Activated naive CD8-positive, alpha-beta T cell treated with anti-CD3 and anti-CD28 coated beads for 36 hours (primary cell): ENCODE results near the gene NPHP3. TPM values are rescaled to one million over a fixed set of nuclear protein-coding genes. Genes with fewer than 3 reads are reported as not detected.

Experiments used
- DNase-seq: peaks from one replicate; pipeline ENCODE4 v3.0.0; 2021
- H3K27ac Mint-ChIP-seq: one replicate; pipeline ENCODE4 v1.8.0; 2022; ENCODE audit warnings: mild to moderate bottlenecking, moderate library complexity, mixed read lengths
- H3K27me3 Mint-ChIP-seq: one replicate; pipeline ENCODE4 v1.8.0; 2022; ENCODE audit warnings: mild to moderate bottlenecking, mixed read lengths
- H3K36me3 Mint-ChIP-seq: one replicate; pipeline ENCODE4 v1.8.0; 2021; ENCODE audit warnings: mild to moderate bottlenecking, mixed read lengths
- H3K4me1 Mint-ChIP-seq: one replicate; pipeline ENCODE4 v1.8.0; 2021; ENCODE audit warnings: mixed read lengths
- H3K4me3 Mint-ChIP-seq: one replicate; pipeline ENCODE4 v1.8.0; 2022; ENCODE audit warnings: mild to moderate bottlenecking, moderate library complexity, mixed read lengths
- H3K9me3 Mint-ChIP-seq: one replicate; pipeline ENCODE4 v1.8.0; 2022; ENCODE audit warnings: mixed read lengths
- total RNA-seq, 2 experiments: library from RNA; stranded (reverse); gene quantifications; one replicate each; pipeline ENCODE4 v1.2.3, GENCODE V29; 2021

NPHP3 gene
- total RNA-seq, 2 experiments from 2014 or later = 7.3 to 8.4 TPM

DNA sequence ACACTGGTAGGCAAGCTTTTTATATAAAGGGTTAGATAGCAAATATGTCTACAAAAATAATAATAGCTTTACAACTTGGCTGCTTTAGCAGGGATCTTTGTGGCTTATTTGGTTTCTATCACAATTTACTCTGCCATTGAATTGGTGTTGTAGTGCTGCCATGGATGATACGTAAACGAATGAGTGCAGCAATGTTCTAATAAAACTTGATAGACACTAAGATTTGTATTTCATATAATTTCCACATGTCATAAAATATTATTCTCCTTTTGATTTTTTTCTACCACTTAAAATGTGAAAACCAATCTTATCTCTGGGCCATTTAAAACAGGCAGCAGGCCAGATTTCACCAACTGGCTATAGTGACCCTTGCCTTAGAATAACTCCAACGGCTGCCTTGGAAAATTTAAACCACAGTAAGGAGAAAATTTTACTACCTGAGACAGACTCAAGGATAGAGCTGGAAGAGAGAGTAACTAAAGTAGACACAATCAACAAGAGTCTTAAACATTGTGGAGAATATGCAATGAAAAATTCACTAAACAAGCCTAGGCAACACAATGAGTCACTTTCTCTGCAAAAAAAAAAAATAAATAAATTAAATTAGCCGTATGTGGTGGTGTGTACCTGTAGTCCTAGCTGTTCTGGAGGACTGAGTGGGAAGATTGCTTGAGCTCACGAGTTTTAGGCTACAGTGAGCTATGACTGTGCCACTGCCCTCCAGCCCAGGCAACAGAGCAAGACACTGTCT lies 8.1 kb downstream of the NPHP3 start:
- Mint-ChIP-seq H3K27me3 (no peaks in the 10 kb centered on the region), H3K9me3 (no peaks in the 10 kb centered on the region), H3K4me1 (peaks cover 25% of the 10 kb centered on the region), H3K27ac (no peak overlapping the region), H3K4me3 (no peak overlapping the region), H3K36me3 (peaks cover 18% of the 10 kb centered on the region)
- DNase-seq = no peak

DNA sequence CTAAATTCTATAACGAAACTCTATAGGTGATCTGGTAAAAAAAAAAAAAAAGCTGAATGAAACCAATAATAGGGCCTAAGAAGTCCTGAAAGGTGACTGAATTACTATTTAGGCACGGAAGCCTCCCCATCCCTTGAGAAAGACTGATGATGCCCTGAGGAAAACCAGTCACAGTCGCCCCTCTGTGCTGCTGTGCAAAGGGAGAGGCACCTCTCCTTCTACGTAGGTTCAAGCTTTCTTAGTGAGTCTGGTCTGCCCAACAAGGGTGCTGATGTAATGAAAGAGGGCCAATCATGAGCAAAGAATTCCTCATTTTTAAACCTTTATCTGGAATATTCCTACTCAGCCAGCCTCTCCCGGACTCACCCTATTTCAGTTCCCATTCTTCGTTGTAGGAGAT lies 11.9 kb downstream of the NPHP3 start:
- H3K4me3 Mint-ChIP-seq = no peak overlapping the region
- no peaks in the 10 kb centered on the region for H3K9me3 Mint-ChIP-seq
- peaks cover 3% of the 10 kb centered on the region for H3K4me1 Mint-ChIP-seq
- peaks cover 17% of the 10 kb centered on the region for H3K36me3 Mint-ChIP-seq
- no peaks in the 10 kb centered on the region for H3K27me3 Mint-ChIP-seq
- no peak for DNase-seq
- H3K27ac Mint-ChIP-seq = no peak overlapping the region

DNA sequence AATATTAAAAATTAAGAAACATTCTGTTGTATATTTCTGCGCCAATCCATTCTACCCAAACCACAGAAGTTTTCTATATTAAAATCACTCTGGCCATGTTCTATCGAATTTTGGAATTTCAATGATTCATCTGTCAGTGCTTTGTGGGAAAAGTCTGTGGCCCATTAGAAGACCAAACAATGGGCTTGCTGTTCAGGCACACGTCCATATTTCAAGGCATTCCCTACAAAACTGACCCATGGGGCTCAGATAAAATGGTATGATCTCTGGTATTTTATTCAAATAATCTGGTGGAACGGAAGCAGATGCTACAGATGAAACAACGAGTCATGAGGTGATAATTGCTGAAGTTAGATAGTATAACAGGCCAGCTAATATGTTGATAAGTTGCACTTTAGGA lies 12.4 kb downstream of the NPHP3 start:
- Mint-ChIP-seq H3K4me3 (no peak overlapping the region), H3K27me3 (no peaks in the 10 kb centered on the region), H3K4me1 (peaks cover 4% of the 10 kb centered on the region), H3K9me3 (no peaks in the 10 kb centered on the region), H3K36me3 (peaks cover 17% of the 10 kb centered on the region), H3K27ac (no peak overlapping the region)
- DNase-seq = no peak

DNA sequence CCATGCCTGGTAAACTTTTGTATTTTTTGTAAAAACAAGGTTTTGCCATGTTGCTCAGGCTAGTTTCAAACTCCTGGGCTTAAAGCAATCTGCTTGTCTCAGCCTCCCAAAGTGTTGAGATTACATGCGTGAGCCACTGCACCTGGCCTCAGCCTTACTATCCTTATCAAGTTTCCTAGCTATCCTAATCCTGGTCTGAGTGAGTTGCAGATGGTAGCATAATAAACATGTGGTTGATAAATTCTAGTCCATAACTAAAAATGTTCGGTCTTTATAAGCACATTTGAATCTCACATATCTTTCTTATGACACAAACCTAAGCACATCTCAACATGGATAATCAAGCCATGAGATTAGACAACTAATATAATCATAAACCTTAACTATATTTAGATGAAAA lies 18.5 kb downstream of the NPHP3 start:
- Mint-ChIP-seq H3K36me3 (peaks cover 19% of the 10 kb centered on the region), H3K27ac (no peak overlapping the region), H3K4me1 (peaks cover 5% of the 10 kb centered on the region), H3K27me3 (no peaks in the 10 kb centered on the region), H3K4me3 (no peak overlapping the region), H3K9me3 (no peaks in the 10 kb centered on the region)
- DNase-seq = no peak

DNA sequence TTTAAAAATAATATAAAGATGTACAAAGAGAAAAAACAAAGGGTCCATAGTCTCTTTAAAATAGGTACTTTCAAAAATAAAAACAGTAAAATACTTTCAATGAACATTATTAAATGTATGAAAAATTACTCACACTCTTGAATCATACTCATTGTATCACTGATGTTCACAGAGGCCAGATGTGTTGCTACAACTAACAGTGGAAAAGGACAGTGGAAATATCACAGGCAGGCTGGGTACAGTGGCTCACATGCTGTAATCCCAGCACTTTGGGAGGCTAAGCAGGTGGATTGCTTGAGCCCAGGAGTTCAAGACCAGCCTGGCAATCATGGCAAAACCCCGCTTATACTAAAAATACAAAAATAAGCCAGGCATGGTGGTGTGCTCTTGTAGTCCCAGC lies 26.8 kb downstream of the NPHP3 start:
- H3K4me3 Mint-ChIP-seq = no peak overlapping the region
- H3K27ac Mint-ChIP-seq = no peak overlapping the region
- H3K9me3 Mint-ChIP-seq = no peaks in the 10 kb centered on the region
- H3K36me3 Mint-ChIP-seq = peaks cover 8% of the 10 kb centered on the region
- H3K4me1 Mint-ChIP-seq = peaks cover 6% of the 10 kb centered on the region
- DNase-seq = no peak
- no peaks in the 10 kb centered on the region for H3K27me3 Mint-ChIP-seq

DNA sequence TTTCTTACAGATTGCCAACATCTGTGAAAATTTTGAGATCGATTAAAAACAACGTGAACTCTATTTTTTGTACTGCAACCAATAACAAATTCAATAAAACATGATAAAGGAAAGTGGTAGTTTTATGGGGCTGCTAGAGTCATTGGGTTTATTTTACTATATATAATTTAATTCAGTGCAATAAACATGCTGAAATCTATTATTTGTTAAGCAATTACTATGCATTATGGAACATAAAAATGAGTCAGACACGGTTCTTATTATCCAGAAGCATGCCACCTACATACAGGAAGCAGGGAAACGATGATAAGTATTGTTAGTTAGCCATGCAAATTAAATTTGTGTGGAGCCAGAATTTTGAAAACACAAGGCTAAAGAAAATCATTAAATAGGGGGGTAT lies 27.2 kb downstream of the NPHP3 start:
- Mint-ChIP-seq H3K4me1 (peaks cover 6% of the 10 kb centered on the region), H3K27me3 (no peaks in the 10 kb centered on the region), H3K4me3 (no peak overlapping the region), H3K27ac (no peak overlapping the region), H3K36me3 (peaks cover 8% of the 10 kb centered on the region), H3K9me3 (no peaks in the 10 kb centered on the region)
- no peak for DNase-seq

DNA sequence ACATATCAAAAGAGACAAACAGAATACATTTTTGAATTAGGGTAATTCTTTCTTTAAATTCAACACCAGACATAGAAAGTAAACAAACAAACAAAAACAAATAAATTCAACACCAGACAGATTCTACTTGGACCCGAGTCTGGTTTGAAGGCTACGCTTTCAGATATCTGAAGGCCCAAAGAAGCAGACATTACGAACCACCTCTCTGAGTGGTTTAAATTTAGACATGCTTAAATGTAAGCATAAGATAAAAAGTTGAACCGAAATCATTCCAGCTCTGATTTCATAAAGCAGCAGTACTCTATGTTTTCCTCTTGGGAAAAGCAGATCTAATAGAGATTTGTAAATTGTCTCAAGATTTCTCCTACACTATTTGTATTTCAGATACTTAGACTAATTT lies 32.2 kb downstream of the NPHP3 start:
- DNase-seq = no peak
- Mint-ChIP-seq H3K9me3 (no peaks in the 10 kb centered on the region), H3K4me1 (peaks cover 2% of the 10 kb centered on the region)

DNA sequence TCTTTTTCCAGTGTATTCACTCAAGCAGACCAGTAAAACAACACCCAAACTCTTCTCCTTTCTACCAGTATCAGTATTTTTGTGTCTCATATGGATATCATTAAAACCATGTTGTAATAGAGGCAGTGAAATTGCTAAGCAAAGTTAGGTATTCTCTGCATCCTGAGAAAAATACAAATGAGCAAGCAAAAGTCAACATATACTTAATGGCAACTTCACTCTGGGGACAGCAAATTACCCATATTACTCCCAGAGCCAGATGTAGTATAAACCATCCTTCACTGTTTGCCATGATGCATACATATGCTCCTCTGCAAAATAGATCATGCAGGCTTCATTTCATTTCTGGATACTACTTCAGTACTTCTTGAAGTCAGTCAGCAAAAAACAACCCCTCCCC lies 40.0 kb downstream of the NPHP3 start:
- H3K27ac Mint-ChIP-seq = peak overlapping the region; percentile 8
- H3K27me3 Mint-ChIP-seq = no peaks in the 10 kb centered on the region
- H3K9me3 Mint-ChIP-seq = no peaks in the 10 kb centered on the region
- peaks cover 12% of the 10 kb centered on the region for H3K36me3 Mint-ChIP-seq
- no peak overlapping the region for H3K4me3 Mint-ChIP-seq
- no peak for DNase-seq
- no peaks in the 10 kb centered on the region for H3K4me1 Mint-ChIP-seq

More for the DNA sequence above, 32.2 kb downstream of the NPHP3 start:
- Mint-ChIP-seq H3K27me3 (no peaks in the 10 kb centered on the region), H3K27ac (no peak overlapping the region), H3K36me3 (no peaks in the 10 kb centered on the region), H3K4me3 (no peak overlapping the region)

DNA sequence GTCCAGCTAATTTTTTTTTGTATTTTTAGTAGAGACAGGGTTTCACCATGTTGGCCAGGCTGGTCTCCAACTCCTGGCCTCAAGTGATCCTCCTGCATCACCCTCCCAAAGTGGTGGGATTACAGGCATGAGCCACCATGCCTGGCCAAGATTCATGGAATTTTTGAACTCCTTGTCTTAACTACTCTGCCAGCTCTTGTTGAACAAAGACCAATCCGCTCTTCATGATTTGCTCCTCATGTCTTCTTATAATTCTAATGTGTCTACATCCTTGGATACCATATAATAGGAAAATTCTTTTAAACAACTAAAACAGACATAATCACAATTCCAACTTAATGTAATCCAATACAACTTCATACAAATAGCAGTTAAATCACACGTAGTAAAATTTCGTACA lies 40.8 kb downstream of the NPHP3 start:
- no peak for DNase-seq
- Mint-ChIP-seq H3K27ac (no peak overlapping the region), H3K9me3 (no peaks in the 10 kb centered on the region), H3K36me3 (peaks cover 12% of the 10 kb centered on the region), H3K27me3 (no peaks in the 10 kb centered on the region), H3K4me1 (no peaks in the 10 kb centered on the region), H3K4me3 (no peak overlapping the region)

DNA sequence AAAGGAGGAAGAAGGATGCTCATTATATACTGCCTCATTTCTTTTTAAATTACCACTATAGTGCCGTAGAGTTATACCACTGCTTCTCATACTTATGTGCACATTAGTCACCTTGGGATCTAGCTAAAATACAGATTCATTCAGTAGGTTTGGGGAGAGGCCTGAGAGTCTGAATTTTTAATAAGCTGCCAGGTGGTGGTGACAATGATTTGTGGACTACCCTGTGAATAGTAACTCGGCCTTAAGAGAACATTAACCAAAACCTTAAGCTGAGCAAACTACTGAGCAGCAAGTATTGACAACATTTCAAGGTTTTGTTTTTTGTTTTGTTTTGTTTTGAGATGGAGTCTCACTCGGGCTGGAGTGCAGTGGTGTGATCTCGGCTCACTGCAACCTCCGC lies 42.3 kb downstream of the NPHP3 start:
- H3K36me3 Mint-ChIP-seq = peaks cover 12% of the 10 kb centered on the region

DNA sequence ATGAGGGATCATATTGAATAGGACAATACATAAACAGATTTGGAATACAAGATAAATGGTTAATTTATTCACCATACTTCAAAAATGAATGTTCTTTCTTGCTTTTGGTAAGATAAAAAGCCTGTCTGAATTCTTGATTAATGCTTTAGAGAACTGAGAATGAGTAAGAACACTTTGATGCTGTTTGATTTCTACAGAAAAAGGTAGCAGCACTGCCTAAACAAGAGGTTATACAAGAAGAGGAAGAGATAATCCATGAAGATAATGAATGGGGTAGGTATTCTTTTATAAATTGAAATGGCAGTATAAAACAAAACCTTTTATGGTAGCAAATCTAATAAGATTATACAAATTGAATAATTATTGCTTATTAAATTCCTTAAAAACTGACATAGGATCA lies 46.8 kb downstream of the NPHP3 start:
- no peak for DNase-seq
- Mint-ChIP-seq H3K4me1 (no peaks in the 10 kb centered on the region), H3K27ac (no peak overlapping the region), H3K36me3 (peaks cover 6% of the 10 kb centered on the region), H3K4me3 (no peak overlapping the region), H3K9me3 (no peaks in the 10 kb centered on the region), H3K27me3 (no peaks in the 10 kb centered on the region)

More for the DNA sequence above, 42.3 kb downstream of the NPHP3 start:
- Mint-ChIP-seq H3K27ac (no peak overlapping the region), H3K4me3 (no peak overlapping the region), H3K9me3 (no peaks in the 10 kb centered on the region), H3K4me1 (no peaks in the 10 kb centered on the region), H3K27me3 (no peaks in the 10 kb centered on the region)
- no peak for DNase-seq

DNA sequence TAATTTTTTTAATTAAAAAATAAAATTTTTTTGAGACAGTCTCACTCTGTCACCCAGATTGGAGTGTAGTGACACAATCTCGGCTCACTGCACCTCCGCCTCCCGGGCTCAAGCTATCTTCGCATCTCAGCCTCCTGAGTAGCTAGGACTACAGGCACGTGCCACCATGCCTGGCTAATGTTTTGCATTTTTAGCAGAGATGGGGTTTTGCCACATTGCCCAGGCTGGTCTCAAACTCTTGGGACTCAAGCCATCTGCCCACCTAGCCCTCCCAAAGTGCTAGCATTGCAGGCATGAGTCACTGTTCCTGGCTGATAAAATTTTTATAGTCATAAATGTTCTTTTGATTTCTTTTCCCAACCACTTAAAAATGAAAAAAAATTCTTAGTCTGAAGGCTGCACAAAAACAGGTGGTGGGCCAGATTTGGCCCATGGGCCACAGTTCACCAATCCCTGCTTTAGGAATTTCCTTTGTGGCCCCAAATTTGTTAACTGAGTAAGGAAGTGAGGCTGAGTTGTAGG lies 52.9 kb downstream of the NPHP3 start:
- no peaks in the 10 kb centered on the region for H3K9me3 Mint-ChIP-seq
- no peak overlapping the region for H3K4me3 Mint-ChIP-seq
- no peak overlapping the region for H3K27ac Mint-ChIP-seq
- no peaks in the 10 kb centered on the region for H3K27me3 Mint-ChIP-seq
- H3K36me3 Mint-ChIP-seq = peaks cover 6% of the 10 kb centered on the region
- DNase-seq = no peak
- H3K4me1 Mint-ChIP-seq = peaks cover 26% of the 10 kb centered on the region

DNA sequence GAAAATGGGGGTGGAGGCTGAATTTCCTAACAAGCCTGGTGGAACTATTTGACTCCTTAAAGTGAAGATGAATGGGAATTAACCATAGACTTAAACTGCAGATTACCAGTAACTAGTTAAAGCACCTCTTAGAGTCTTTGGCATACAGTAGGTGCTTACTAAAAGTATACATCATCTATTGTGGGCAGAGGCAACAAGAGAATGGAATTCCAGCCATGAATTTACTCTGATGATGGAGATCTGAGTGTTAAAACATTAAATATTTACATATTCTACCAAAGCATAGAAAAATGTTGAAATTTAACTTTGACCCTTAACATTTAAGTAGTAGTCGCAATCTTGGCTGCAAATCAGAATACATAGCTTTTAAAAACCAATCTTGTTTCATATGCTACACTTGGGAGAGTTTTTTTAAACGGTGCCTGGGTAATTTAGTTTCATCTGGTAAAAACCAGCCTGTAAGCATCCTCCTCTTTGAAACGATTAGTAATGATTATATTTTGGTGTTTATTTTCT lies 56.9 kb downstream of the NPHP3 start:
- H3K9me3 Mint-ChIP-seq = no peaks in the 10 kb centered on the region
- no peak overlapping the region for H3K4me3 Mint-ChIP-seq
- peaks cover 19% of the 10 kb centered on the region for H3K36me3 Mint-ChIP-seq
- H3K4me1 Mint-ChIP-seq = peaks cover 50% of the 10 kb centered on the region
- DNase-seq = no peak
- H3K27ac Mint-ChIP-seq = no peak overlapping the region
- H3K27me3 Mint-ChIP-seq = no peaks in the 10 kb centered on the region

DNA sequence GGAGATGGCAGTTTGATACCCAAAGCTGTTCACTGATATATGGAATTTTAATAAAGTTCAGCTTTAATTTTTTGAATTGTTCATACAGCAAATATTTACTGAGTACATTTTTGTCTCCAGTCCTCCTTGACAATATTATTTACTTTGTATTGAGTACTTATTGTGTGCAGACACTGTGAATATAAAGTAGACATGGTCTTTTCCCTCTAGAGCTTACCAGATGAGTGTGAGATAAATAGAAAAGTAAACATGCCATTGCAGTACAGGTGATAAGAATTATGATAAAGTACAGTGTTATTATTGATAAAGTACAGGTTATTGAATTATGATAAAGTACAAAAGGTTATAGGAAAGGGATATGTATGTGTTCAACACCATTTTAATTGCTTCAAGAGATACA lies 60.0 kb downstream of the NPHP3 start:
- H3K27ac Mint-ChIP-seq = no peak overlapping the region
- no peaks in the 10 kb centered on the region for H3K27me3 Mint-ChIP-seq
- DNase-seq = no peak
- peaks cover 18% of the 10 kb centered on the region for H3K36me3 Mint-ChIP-seq
- peak overlapping the region; percentile 94 for H3K4me3 Mint-ChIP-seq
- H3K4me1 Mint-ChIP-seq = peaks cover 50% of the 10 kb centered on the region
- H3K9me3 Mint-ChIP-seq = no peaks in the 10 kb centered on the region

DNA sequence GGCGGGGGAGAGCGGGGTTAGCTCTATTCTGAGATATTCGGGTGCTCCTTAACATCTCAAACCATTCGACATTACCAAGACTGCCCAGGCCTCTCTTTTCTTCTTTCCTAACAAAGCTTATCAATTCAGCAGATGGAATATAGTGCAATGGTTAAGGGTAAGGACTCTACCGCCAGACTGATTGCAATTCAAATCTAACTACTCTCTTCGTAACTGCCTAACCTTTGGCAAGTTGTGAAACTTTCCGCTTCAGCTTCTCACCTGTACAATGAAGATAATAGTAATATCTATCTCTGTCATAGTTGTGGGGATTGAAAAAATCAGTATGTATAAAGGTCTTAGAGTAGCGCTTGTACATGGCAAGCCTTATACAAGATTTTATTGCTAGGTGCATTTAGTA lies 61.1 kb downstream of the NPHP3 start:
- Mint-ChIP-seq H3K4me3 (peak overlapping the region; percentile 94), H3K36me3 (peaks cover 20% of the 10 kb centered on the region), H3K9me3 (no peaks in the 10 kb centered on the region), H3K27ac (peak overlapping the region; percentile 97), H3K27me3 (no peaks in the 10 kb centered on the region), H3K4me1 (peaks cover 52% of the 10 kb centered on the region)
- DNase-seq = no peak

DNA sequence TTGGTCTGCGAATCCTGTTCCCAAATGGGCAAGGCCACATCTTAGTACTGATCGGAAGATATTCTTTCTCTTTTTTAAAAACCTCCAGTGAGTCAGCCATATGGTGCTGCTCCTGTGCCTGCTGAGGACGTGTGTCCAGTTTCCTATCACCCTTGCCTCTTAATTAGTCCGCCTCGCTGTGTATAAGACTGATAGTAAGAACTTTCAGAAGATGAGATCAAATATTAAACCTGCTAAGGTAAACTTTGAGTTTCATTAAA lies 61.5 kb downstream of the NPHP3 start:
- Mint-ChIP-seq H3K9me3 (no peaks in the 10 kb centered on the region), H3K4me1 (peaks cover 51% of the 10 kb centered on the region), H3K4me3 (peak overlapping the region; percentile 94), H3K27me3 (no peaks in the 10 kb centered on the region), H3K36me3 (peaks cover 20% of the 10 kb centered on the region), H3K27ac (peak overlapping the region; percentile 97)
- no peak for DNase-seq
